ENCODE results near the gene MRI1.
A peak's percentile ranks its signal among the peaks of the same experiment; 100 is the strongest.

MRI1 gene

GRCh38 chr19:13795595-13796300, 31.4 kb downstream of the MRI1 start:
- no peak for DNase-seq

- peak; percentile 61 for DNase-seq
Observed at GRCh38 chr19:13796301-13797057, 32.2 kb downstream of the MRI1 start.

- no peak for DNase-seq
Observed at GRCh38 chr19:13797058-13797440, 32.7 kb downstream of the MRI1 start.

- DNase-seq: peak; percentile 80
Observed at GRCh38 chr19:13797870-13798269, 33.5 kb downstream of the MRI1 start.

- DNase-seq: no peak
Observed at GRCh38 chr19:13799669-13800068, 35.3 kb downstream of the MRI1 start.

- no peak for DNase-seq
Observed at GRCh38 chr19:13803038-13803437, 38.7 kb downstream of the MRI1 start.

GRCh38 chr19:13804830-13805683, 40.7 kb downstream of the MRI1 start:
- DNase-seq: no peak

GRCh38 chr19:13806728-13807127, 42.4 kb downstream of the MRI1 start:
- DNase-seq: no peak

GRCh38 chr19:13807421-13808021, 43.2 kb downstream of the MRI1 start:
- DNase-seq: no peak

GRCh38 chr19:13808856-13809255, 44.5 kb downstream of the MRI1 start:
- DNase-seq: no peak

- no peak for DNase-seq
Observed at GRCh38 chr19:13812544-13812943, 48.2 kb downstream of the MRI1 start.

GRCh38 chr19:13813147-13813546, 48.8 kb downstream of the MRI1 start:
- DNase-seq: no peak

- no peak for DNase-seq
Observed at GRCh38 chr19:13814550-13814949, 50.2 kb downstream of the MRI1 start.

GRCh38 chr19:13817018-13817614, 52.8 kb downstream of the MRI1 start:
- DNase-seq: no peak

- no peak for DNase-seq
Observed at GRCh38 chr19:13817615-13818371, 53.5 kb downstream of the MRI1 start.

- DNase-seq: no peak
Observed at GRCh38 chr19:13819238-13819637, 54.9 kb downstream of the MRI1 start.

GRCh38 chr19:13821292-13821691, 57.0 kb downstream of the MRI1 start:
- no peak for DNase-seq

GRCh38 chr19:13823256-13823655, 58.9 kb downstream of the MRI1 start:
- DNase-seq: no peak

Data from OCI-M1 (cell line).